Nephron progenitor cell (in vitro differentiated cells): Measurements from ENCODE around the gene NUFIP1.
A peak's percentile ranks its signal among the peaks of the same experiment; 100 is the strongest.

Experiments
- DNase-seq: peaks from one replicate; pipeline ENCODE4 v3.0.0; 2021
- H3K27ac Mint-ChIP-seq: 2 replicates; pipeline ENCODE4 v1.8.0; 2021; ENCODE audit warnings: mild to moderate bottlenecking, moderate library complexity, mixed read lengths
- H3K27me3 Mint-ChIP-seq: 2 replicates; pipeline ENCODE4 v1.8.0; 2021; ENCODE audit warnings: mild to moderate bottlenecking, low read depth, mixed read lengths; ENCODE audit not compliant: poor library complexity
- H3K36me3 Mint-ChIP-seq: 2 replicates; pipeline ENCODE4 v1.8.0; 2021; ENCODE audit warnings: low read depth, mixed read lengths
- H3K4me1 Mint-ChIP-seq: 2 replicates; pipeline ENCODE4 v1.8.0; 2021; ENCODE audit warnings: mixed read lengths
- H3K4me3 Mint-ChIP-seq: 2 replicates; pipeline ENCODE4 v1.8.0; 2021; ENCODE audit warnings: mild to moderate bottlenecking, moderate library complexity, mixed read lengths
- H3K9me3 Mint-ChIP-seq: 2 replicates; pipeline ENCODE4 v1.8.0; 2021; ENCODE audit warnings: mild to moderate bottlenecking, moderate library complexity, mixed read lengths
- CTCF ChIP-seq: fragments of 200-600 bp; sonication (generic); IDR thresholded peaks from 2 replicates; pipeline ENCODE4 v1.5.0; 2021; ENCODE audit warnings: antibody characterized with exemption

NUFIP1 gene

GRCh38 chr13:44972956-44973581 is 16.2 kb downstream of the NUFIP1 start:
- Mint-ChIP-seq H3K9me3 (no peaks in the 10 kb centered on the region), H3K4me3 (no peak overlapping the region), H3K4me1 (no peaks in the 10 kb centered on the region), H3K27me3 (no peaks in the 10 kb centered on the region), H3K36me3 (peaks cover 10% of the 10 kb centered on the region), H3K27ac (no peak overlapping the region)
- DNase-seq, result no peak
- TF ChIP-seq CTCF, result peak; percentile 50

- Mint-ChIP-seq H3K36me3 (peaks cover 17% of the 10 kb centered on the region), H3K4me3 (no peak overlapping the region), H3K27ac (peak overlapping the region; percentile 38), H3K27me3 (no peaks in the 10 kb centered on the region), H3K4me1 (no peaks in the 10 kb centered on the region), H3K9me3 (no peaks in the 10 kb centered on the region)
- no peak for DNase-seq
- TF ChIP-seq CTCF, result no peak
These were observed 17.3 kb downstream of the NUFIP1 start for GRCh38 chr13:44971656-44972595.

- Mint-ChIP-seq H3K4me1 (no peaks in the 10 kb centered on the region), H3K36me3 (peaks cover 34% of the 10 kb centered on the region), H3K4me3 (no peak overlapping the region), H3K27ac (no peak overlapping the region), H3K9me3 (peaks cover 9% of the 10 kb centered on the region), H3K27me3 (no peaks in the 10 kb centered on the region)
- peak; percentile 15 for DNase-seq
- peak; percentile 82 for TF ChIP-seq CTCF
These were observed 19.5 kb downstream of the NUFIP1 start for GRCh38 chr13:44969551-44970484.

- peaks cover 48% of the 10 kb centered on the region for H3K36me3 Mint-ChIP-seq
- no peaks in the 10 kb centered on the region for H3K4me1 Mint-ChIP-seq
- DNase-seq, result no peak
- peaks cover 23% of the 10 kb centered on the region for H3K9me3 Mint-ChIP-seq
- no peaks in the 10 kb centered on the region for H3K27me3 Mint-ChIP-seq
- no peak overlapping the region for H3K27ac Mint-ChIP-seq
- no peak overlapping the region for H3K4me3 Mint-ChIP-seq
- no peak for TF ChIP-seq CTCF
These were observed 20.8 kb downstream of the NUFIP1 start for GRCh38 chr13:44968434-44968815.

GRCh38 chr13:44967704-44968433 is 21.4 kb downstream of the NUFIP1 start:
- TF ChIP-seq CTCF, result no peak
- no peak for DNase-seq
- no peak overlapping the region for H3K27ac Mint-ChIP-seq

More at GRCh38 chr13:44967704-44968433, 21.4 kb downstream of the NUFIP1 start:
- Mint-ChIP-seq H3K4me1 (no peaks in the 10 kb centered on the region), H3K36me3 (peaks cover 54% of the 10 kb centered on the region), H3K27me3 (no peaks in the 10 kb centered on the region), H3K4me3 (no peak overlapping the region), H3K9me3 (peaks cover 28% of the 10 kb centered on the region)
